LHCN-M2 (cell line): ENCODE results near the gene LCN2. TPM values are rescaled to one million over a fixed set of nuclear protein-coding genes. Genes with fewer than 3 reads are reported as not detected.
"Not testable (repeated sequence)": the region's sequence is repeated elsewhere in the genome, so short reads cannot be mapped to it uniquely, and the experiment has no call there.

Experiments
- DNase-seq: peaks from one replicate; pipeline ENCODE4 v3.0.0-alpha.2; 2012; ENCODE audit warnings: low read depth
- total RNA-seq: library from RNA; depleted of rRNA; stranded (reverse); fragments of >200 nt; gene quantifications from 2 replicates; pipeline ENCODE4 v1.2.3, GENCODE V29; 2014

LCN2 gene
- total RNA-seq, 1 experiment from 2014 or later: not detected

DNA sequence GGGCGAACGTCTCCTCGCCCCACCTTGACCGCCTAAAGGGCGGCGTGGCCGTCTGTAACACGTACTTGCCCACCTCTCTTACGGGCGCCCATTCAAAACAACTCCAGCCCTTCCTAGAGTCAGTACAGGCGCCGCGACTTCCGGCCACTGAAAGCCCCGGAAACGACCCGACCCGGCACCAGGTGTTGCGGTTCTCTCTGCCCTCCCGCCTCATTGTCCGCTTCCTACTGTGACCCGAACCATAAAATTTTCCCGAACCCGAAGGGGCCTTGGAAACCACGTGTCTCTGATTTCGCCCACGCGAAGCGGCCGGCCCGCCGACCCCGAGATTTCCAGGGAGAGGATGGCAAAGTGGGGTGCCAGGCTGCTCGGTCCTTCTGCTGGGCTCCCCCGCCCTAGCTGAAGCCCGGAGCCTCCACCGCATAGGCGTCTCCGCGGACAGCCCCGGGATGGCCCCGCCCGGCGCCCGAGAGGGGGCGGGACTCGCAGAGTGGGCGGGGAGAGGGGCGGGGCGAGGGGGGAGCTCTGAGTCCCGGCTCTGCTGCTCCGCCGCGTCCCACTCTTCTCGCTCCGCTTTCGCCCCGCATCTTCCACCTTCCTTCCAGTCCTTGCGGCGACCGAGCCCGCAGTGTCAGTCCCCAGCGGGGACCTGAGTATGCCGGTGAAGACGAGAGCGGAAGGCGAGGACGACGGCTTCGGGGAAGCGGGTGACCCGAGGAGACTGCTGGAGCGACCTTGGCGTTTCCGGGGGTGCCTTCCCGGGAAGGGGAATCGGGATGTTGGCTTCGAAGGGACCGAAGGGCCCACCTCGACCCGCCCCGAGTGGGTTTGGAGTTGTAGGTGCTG, 21.0 kb upstream of the LCN2 start:
- DNase-seq: peak; percentile 88

DNA sequence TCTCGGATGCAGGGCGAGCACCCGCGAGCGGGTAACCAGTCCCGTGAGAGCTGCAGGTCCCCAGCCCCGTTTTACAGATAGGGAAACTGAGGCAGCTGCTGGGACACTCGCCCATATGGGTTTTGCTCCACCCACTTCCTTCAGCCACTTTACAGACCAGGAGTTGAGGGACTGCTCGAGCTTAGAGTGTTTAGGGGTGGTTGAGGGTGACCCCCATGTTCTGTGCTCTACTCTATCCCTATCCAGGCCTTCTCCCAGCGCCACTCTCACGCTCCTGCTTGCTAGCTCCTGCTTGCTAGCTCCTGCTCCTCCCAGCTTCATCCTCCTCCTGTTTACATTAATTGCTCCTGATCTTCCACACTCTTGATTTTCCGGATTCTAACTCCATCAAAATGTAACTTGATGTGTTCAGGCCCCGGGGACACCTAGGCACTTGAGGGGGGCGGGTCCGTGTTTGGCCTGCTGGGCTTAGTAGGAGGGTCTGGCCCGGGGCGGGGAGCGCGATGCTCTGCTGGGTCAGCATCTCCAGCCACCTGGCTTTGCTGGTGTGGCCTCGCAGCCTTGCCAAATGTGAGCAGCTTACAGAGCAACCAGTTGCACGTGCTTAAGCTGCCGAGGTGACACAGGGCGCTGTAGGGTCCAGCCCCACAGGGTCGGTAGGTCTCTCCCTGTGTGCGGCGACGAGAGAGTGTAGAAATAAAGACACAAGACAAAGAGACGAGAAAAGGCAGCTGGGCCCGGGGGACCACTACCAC, 20.2 kb upstream of the LCN2 start:
- no peak for DNase-seq

DNA sequence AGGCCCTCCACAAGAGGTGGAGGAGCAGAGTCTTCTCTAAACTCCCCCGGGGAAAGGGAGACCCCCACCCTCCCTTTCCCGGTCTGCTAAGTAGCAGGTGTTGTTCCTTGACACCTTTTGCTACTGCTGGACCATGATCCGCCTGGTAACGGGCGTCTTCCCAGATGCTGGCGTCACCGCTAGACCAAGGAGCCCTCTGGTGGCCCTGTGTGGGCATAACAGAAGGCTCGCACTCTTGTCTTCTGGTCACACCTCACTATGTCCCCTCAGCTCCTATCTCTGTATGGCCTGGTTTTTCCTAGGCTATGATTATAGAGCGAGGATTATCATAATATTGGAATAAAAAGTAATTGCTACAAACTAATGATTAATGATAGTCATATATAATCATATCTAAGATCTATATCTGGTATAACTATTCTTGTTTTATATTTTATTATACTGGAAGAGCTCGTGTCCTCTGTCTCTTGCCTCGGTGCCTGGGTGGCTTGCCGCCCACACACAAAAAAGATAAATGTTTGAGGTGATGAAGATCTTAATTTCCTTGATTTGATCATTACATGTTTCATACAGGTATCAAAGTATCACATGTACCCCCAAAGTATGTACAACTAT, 19.2 kb upstream of the LCN2 start:
- DNase-seq: not testable (repeated sequence)

DNA sequence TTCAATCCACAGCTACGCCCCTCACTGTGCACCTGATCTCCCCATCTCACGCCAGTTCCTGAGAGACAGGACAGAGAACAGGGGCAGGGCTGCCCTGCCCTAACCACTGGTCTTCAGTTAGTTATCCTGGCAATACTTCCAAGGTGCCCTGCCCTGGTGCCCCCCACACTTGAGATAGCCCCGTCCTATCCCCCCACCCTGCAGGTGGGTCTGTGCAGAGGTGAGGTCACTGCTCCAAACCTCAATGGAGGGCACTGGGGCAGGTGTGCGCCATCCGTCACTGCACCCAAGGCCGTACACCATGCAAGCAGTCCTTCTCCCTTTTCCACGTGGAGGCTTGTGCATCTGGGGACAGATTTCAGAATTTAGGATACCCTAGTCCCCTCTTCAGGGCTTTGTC, 18.6 kb upstream of the LCN2 start:
- DNase-seq: not testable (repeated sequence)

DNA sequence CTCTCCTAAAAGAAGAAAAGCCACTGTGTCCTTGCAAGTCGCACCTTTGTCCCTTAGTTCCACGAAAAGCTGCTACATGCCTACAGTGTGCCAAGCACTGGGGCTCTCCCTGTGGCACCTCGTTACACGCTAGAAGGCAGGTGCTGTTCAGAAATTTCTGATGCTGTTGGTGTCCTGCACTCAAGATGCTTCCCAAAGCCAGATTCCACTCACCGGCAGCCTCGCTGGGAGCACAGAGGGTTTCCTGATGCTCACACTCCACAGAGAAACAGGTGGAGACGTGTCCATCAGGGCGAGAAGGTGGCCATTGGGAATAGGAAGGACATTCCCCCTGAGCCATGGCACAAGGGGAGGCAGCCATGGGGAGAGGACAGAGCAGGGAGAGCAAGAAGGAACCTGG, 17.9 kb upstream of the LCN2 start:
- not testable (repeated sequence) for DNase-seq

DNA sequence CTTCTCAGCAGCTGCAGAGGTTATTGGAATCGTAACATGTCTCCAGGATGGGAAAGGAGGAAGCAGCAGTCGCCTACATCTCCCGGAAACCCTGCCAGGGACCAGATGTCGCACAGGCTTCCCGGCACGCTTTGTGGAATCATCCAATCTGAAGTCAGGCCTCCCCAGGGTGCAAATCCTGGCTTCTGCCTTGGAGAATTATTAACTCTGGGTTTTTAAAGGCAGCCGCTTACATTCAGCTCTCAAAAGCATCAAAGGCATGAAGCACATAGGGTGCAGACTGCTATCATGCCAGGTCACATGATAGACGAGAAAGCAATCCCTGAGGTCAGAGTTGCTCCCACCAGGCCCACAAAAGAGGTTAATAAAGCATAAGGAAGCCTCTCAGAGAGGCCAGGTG, 17.1 kb upstream of the LCN2 start:
- DNase-seq: not testable (repeated sequence)

DNA sequence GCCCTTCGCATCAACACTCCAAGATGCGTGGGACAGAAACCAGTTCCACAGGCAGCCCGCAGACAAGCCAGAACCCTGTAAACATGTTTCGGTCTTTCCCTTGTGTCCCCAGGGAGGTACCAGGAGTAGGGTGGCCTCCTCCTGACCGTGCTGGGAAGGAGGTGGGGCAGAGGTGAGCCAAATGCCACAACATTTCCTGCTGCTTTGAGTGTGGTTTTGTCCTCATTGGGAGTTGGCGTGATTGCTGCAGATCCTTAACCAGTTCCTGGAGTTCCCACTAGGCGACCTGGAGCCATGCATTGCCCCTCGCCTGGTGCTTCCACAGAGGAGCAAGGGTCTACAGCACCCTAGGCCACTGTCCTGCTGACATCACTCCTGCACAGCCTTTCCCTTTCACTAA, 13.7 kb upstream of the LCN2 start:
- not testable (repeated sequence) for DNase-seq

DNA sequence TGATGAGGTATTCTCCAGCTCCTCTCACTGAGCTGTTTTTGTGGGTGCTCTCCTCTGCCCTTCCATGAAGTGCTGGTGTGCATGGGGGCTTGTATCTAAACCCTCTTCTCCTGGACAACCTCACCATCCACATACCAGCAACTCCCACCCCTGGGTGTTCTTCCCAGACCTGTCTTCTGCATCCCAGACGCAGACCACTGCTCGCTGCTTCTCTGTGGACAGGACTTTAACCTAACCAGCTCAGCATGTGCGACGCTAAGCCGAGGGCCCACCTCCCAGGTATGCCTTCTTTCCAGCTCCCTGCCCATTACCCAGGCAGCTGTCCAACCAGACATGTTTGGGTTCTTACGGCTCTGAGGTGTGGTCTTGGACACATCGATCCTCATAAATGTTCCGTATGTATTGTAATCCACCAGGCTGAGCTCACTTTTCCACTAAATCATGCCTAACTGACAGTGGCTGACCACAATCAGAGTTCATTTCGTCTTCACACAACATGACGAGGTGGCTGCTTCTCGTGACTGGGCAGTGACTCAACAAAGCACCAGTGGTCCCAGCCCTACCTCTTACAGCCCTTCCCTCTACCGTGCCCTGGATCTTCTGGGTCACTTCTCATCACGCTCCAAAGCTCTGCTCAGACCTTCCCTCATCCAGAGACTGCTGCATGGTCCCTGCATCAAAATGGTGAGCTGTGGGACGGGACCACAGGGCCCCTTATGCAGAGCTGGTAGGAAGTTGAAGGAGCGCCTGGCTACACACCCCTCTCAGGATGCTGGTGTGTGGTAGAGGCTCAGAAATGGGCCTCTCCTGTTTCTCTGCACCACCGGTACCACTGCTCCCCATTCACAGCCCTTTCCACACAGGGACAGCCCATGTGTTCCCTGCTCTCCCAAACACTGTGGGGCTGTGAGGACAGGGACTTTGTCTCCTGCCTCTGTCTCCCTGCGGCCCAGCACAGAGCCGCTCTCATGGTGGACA, 12.1 kb upstream of the LCN2 start:
- DNase-seq: peak; percentile 71

DNA sequence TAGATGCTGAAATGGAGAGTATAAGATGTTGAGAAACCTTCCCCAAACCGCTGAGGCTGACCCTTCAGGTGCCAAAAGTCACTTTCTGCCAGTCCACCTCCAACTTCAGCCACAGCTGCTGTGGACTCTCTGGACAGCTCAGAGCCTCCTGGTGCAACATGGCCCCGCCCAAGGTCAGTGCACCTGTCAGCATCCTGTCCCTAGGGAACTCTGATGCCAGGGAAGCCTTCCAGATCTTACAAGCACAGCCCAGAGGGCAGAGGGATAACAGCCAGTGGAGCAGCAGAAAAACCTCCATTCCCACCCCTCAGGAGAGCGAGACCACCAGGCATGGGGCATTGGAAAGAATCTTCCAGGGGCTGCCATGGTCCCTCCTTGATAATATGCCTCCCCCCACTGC, 11.3 kb upstream of the LCN2 start:
- peak; percentile 62 for DNase-seq

DNA sequence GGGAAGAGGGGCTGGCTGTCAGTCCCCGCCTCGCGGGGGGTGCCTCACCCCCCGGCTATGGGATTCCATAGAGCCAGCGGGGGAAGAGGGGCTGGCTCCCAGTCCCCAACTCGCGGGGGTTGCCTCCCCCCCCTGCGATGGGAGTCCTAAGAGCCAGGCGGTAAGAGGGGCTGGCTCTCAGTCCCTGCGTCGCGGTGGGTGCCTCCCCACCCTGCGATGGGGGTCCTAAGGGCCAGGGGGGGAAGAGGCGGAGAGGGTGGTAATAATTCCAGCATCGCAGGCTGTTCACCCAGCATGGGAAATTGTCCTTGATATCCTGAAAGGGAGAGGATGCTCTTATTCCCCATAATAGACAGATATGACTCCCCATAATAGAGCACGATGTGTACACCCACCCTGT, 9.6 kb upstream of the LCN2 start:
- DNase-seq: no peak

DNA sequence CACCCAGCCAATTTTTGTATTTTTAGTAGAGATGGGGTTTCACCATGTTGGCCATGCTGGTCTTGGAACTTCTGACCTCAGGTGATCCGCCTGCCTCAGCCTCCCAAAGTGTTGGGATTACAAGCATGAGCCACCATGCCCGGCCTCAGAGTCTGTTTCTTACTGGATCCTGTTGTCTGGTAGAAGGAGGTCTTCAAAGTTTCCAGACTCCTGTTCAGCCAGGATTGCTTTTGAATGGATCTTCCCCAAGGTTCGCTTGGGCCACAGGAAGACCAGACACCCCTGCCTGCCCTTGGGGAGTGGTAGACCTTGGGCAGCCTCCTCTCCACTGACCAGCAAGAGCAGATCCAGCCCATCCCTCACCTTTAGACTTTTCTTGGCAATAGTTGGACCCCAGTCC, 7.6 kb upstream of the LCN2 start:
- no peak for DNase-seq

DNA sequence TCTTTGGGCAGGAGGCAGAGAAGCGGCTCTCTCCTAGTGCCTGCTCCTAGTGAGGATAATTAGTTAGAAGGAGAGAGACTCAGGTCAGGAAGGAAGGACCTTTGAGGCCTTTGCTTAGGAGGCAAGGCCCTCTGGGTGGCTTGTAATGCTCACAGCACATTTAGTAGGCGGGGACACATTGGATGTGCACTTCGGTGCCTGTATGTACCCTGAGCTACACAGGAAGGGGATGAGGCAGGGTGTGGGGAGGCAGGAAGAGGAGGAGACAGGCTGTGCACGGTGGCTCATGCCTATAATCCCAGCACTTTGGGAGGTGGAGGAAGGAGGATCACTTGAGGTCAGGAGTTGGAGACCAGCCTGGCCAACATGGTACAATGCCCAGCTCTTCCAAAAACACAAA, 7.2 kb upstream of the LCN2 start:
- DNase-seq: no peak

DNA sequence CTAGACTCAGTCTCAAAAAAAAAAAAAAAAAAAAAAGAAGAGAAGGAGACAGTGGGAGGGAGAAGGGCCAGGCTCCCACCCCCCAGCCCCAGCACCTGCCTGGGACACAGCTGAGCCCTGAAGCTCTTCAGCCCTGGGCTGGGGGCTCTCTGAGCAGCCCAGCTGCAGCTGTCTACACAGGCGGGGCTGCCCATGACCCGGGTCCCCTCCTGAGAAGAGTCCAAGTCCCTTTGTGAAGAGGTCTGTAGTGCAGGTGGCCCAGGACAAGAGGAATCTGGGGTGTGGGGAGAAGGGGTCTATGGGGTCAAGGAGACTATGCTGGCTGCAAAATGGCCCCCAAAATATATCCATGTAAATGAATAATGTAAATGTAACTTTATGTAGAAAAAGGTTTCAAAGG, 6.7 kb upstream of the LCN2 start:
- no peak for DNase-seq

DNA sequence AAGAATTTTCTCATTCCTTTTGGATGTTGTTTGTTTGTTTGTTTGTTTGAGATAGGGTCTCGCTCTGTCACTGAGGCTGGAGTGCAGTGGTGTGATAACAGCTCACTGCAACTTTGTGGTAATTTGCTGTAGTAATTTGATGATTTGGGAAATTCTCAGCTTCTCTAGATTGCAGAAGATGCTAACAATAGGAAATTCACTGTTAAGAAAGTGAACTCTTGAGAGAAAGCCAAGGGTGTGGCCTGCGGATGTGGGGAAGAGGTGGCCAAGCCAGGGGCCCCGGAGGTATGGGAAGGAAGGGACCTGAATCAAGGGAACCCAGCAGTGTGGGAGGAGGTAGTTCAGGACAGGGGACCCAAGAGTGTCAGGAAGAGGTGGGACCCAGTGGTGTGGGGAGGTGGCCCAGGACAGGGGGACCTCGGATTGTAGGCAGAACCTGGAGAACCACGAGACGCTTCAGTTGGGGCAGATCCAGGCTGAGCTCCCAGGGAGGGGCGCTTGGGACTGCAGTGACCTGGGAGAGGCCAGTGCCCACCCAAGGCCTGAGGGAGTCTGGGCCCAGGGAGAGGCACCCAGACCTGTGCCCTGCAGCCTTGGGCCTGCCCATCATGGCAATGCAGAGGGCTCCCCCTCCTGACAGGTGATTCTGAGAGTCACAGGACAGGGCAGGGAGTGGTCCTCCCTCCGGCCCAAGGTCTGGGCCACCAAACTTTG, 5.6 kb upstream of the LCN2 start:
- no peak for DNase-seq

DNA sequence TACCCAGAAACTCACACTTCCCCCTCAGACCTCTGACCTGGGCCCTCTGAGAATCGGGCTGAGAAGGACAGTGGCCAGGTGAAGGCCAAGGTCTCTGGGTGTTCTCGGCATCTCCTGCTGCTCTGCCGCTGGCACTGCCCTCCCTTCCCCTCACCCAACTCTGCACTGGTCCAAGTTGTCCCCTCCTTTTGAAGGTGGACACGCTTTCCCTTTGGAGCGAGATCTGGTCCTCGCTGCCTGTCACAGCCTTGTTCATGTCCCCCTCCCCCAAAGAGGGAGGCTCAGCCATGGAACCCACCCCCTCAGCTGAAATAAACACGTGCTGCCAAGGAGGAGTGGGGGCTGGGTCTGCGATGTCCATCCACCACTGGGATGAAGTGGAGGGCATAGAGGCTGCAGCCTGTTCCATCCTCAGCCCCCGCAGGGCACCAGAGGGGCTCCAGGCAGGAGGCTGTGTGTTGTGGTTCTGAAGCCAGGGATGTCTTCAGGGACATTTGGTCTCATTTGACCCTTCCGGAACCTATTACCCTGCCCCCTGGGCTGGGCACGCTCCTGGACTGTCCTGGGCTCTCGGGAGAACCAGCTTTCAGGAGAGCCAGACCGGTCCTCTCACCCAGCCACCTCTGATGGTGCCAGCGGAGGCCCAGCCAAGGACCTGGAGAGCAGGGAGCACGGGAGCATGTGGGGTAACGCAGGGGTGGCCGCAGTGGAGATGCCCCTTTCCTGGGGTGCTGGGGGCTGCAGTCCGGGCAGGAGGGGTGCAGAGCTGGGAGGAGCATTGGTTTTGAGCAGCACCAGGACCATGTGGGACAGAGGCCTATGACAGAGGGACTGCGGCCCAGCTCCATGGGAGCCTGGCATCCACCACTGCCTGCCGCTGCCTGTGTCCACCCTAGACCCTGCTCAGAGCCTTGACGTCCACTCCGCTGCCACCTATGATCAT, 4.7 kb upstream of the LCN2 start:
- DNase-seq: no peak

DNA sequence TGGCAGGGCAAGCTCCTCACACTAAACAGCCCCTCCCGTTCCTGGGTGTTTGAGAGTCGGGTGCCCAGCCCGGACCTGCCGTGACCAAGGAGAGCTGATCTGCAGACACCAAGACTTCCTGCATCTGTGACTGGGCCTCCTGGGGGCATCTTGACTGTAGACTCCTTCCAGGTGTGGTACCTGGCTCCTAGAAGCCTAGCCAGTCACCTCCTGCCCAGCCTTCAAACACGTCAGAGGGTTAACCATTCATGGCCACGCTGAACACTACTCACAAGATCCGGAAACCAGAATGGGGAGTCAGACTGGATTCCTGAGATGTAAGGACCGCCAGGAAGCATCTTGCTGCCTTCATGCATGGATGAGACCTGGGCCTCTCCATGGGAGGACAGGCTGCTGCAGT, 3.7 kb upstream of the LCN2 start:
- no peak for DNase-seq

DNA sequence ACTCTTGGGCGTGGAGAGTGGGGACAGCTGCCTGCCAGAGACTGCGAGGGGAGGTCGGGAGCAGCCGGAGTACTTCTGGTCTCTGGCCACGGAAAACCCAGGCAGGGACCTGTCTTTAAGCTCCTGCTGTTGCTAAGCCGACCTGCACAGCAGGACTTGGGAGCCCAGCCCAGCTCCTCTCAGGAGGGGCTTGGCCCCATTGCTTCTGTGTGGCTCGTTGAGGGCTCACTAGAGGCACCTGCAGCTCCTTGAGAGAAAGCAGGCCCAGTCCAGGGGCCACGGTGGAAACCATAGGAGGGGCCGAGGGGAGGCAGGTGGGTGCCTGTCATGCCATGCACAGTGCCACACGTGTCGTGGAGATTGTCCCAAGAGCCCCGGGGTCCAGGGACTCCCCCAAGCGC, 3.3 kb upstream of the LCN2 start:
- DNase-seq: no peak

DNA sequence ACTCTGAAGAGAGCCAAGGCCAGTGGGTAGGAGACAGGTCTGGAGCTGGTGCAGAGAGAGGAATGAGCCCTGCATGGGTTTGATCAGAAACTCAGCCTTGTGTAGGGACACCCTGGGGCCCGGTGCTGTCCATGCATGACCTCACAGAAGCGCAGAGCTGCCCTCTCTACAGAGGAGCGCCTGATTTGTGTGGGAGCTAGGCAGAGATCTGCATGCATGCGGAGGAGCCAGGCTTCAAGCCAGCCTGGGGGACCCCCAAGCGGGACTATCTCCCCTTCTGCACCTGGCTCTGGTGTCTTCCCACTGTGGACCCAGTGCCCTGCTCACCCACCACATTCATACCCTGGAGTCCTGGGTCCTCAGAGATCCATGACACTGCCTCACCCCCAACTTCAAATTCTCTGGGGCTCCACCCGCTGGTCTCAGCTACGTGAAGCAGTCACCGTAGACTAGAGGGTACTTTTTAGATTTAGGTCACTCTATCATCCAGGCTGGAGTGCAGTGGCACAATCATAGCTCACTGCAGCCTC, 2.6 kb upstream of the LCN2 start:
- DNase-seq: no peak

DNA sequence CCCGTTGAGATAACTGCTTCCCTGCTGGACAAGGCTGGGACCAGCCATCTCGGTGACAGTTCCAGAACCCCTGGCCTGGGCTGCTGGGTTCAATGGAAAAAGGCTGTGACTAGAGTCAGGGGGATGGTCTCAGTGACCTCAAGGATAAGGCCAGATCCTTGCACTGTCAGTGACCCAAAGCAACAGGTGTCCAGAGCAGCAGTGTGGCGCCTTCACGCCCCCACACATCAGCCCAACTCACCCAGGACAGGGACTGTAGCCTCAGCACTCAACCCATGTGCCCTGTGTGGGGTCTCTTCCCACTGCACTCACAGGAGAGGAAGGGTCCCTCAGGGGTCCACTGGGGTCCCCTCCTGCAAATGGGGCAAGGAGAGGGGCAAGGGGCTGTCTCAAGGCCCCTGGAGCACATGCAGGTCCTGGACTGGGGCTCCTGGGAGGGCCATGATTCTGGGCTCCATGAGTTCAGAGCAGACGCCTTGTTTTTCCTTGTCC, 698 bp upstream of the LCN2 start:
- DNase-seq: no peak
